SIG-M5 treated with dmso at 0.1 percent for 504 hours (cell line): Measurements from ENCODE around the gene ADGRB3.

ENCODE experiments used
- DNase-seq: peaks from one replicate; lab custom pipeline; 2025; ENCODE audit not compliant: unreplicated experiment; lab: John Stamatoyannopoulos, UW

ADGRB3 gene

DNA sequence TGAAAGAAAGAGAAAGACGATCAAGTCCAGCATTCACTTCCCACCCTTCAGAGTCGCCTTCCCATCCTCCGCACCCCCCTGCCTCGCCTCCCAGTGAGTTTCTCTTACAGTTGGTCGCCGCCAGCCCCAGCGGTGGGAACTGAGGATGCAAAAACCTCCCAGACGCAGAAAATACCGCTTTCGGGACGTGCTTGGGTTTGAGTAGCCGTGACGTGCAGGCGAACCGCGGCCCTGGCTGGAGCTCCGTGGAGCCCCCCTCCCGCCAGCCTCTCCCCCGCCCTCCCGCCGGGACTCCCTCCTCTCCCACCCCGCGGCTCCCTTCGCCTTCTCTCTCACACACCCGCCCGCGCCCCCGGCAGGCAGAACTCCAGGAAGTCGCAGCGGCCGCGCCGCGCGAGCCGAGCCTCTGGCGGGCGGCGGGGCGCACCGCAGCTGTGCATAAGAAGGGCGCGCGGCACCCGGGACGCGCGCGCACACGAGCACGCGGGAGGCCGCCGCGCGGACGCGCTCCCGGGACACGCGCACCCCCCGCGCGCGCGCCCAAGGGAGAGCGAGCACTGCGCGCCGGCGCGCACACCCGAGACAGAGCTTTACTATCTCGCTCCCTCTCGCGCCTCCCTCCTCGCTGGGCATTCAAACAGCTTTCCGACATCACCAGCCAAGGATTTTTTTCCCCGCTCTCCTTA lies at the start of gene ADGRB3:
Gene ADGRB3, plus strand, starts transcription at position 557 of the 686 bp plus-strand sequence. CDS start 3,394 bp downstream, outside the sequence.
- peak; percentile 63 for DNase-seq

DNA sequence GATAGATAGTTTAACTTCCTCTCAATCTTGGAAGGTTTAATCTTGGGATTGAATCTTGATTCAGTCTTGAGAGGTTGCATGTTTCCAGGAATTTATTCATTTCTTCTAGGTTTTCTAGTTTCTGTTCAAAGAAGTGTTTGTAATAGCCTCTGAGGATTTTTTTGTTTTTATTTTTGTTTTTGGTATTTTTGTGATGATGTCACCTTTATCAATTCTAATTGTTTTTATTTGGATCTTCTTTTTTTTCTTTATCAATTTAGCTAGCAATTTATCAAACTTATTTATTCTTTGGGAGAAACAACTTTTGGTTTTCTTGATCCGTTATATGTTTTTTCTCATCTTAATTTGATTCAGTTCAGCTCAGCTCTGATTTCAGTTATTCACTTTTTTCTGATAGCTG lies 41.5 kb upstream of the ADGRB3 start:
- no peak for DNase-seq

- DNase-seq, result no peak
Observed at GRCh38 chr6:68597642-68598041, 37.4 kb upstream of the ADGRB3 start.

GRCh38 chr6:68615938-68616337 lies 19.1 kb upstream of the ADGRB3 start:
- DNase-seq, result no peak

- no peak for DNase-seq
Observed at GRCh38 chr6:68625998-68626397, 9.1 kb upstream of the ADGRB3 start.

GRCh38 chr6:68628161-68628560 lies 6.9 kb upstream of the ADGRB3 start:
- DNase-seq, result no peak

DNA sequence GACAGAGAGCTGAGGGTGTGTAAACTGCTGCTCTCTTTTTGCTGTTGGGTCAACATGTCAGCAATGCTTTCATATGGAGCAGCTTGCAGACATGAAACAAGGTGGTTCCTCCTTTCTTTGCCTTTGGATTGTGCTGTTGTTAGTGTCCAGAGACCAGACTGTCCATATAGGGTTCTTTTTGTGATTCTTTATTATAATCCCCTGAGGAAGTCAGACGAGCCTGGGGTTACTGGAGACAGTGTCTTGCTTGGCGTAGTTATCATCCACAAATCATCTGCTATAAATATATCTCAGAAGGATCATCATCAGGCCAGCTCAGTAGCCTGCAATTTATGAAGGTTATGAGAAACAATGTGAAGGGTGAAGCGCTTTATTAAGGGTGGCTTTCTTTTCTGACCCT lies 2.3 kb upstream of the ADGRB3 start:
- DNase-seq, result no peak

GRCh38 chr6:68633281-68633971 lies 1.7 kb upstream of the ADGRB3 start:
- no peak for DNase-seq

- no peak for DNase-seq
Observed at GRCh38 chr6:68633972-68634725, 933 bp upstream of the ADGRB3 start.

- DNase-seq, result no peak
Observed at GRCh38 chr6:68635412-68635705, 277 bp downstream of the ADGRB3 start.

- DNase-seq, result no peak
Observed at GRCh38 chr6:68635706-68636513, 828 bp downstream of the ADGRB3 start.

DNA sequence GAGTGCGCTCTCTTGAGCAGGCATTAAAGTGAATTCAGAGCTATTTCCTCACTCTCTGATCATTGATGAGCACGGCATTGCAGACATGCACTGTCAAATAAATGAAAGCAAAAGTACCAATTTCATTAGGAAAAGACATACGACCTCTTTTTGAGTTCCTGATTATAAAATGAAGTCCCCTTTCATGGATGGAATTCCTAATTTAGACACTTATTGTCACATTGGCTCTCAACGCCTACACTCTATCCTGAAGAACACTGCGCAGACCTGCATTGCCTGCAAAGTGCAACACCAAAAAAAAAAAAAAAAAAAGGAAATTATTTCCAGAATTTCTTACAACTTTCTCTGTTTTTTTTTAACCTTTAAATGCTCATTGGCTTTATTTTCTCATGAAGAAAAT lies 1.6 kb downstream of the ADGRB3 start:
- no peak for DNase-seq

DNA sequence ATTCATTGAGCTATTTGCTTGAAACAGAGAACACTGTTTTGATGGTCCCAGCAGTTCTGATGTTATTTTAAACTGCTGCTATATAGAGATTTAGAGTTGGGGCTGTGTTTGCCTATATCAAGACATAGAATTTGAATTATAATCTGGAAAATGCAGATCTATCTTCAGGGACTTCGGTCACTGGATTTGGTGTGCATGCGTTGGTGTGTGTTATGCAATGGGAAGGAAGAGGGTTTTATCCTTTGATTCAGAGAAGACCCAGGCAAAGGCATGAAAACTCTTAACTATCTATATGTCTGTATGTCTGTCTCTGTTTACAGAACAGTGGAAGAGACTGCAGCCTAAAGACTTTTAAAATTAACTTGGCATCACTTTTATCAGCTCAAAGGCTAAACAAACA lies 2.0 kb downstream of the ADGRB3 start:
- no peak for DNase-seq

DNA sequence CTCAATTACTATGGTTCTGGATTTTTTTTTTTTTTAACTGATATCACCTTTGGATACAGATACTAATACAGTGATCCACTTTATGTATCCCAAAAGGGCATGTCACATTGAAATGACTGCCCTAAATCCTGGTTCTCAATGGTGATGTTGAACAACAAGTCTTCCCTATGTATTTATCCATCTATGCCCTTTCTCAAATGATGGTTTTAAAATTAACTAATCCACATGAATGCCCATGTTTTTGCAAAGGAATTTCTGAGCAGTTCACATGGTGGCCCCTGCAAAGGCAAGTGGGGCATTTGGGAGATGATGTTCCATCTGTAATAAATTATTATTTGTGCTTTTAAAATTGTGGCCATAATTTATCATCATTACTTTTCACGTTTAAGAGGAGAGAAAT lies 2.7 kb downstream of the ADGRB3 start:
- DNase-seq, result no peak

DNA sequence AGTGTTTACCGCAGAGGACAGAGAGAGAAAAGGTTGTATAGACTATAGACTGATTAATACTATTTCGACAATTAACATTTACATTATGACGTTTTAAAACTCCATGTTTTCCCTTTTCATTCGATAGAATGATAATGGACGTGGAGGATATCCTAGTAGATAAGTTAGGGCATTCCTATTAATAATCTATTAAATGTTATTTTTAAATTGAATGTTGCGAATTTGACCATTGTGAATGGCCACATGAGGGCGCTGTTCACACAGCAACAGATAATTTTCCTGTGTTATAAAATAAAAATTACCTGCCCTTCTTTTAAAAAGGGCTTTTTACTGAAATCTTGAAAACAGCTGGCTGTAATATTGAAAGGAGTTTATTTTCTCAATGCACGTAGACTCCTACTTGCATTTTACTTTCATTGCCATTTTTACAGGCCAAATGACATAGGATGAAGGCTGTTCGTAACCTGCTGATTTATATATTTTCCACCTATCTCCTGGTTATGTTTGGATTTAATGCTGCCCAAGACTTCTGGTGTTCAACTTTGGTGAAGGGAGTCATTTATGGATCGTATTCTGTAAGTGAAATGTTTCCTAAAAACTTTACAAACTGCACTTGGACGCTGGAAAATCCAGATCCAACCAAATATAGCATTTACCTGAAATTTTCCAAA lies 3.3 kb downstream of the ADGRB3 start:
- peak; percentile 3 for DNase-seq

DNA sequence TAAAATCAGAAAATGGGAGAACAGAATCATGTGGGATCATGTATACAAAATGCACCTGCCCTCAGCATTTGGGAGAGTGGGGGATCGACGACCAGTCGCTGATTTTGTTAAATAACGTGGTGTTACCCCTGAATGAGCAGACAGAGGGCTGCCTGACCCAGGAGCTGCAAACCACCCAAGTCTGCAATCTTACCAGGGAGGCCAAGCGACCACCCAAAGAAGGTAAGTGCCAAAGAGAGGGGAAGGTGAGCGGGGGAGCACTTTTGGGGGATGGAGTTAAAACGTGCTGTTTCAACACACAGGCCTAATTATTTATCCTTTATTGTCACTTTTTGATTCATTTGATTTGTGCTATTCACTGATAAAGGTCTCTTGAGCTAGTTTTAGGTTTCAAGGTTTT lies 4.1 kb downstream of the ADGRB3 start:
- no peak for DNase-seq

GRCh38 chr6:68639826-68640490 lies 4.9 kb downstream of the ADGRB3 start:
- no peak for DNase-seq

- DNase-seq, result no peak
Observed at GRCh38 chr6:68640491-68640835, 5.4 kb downstream of the ADGRB3 start.

DNA sequence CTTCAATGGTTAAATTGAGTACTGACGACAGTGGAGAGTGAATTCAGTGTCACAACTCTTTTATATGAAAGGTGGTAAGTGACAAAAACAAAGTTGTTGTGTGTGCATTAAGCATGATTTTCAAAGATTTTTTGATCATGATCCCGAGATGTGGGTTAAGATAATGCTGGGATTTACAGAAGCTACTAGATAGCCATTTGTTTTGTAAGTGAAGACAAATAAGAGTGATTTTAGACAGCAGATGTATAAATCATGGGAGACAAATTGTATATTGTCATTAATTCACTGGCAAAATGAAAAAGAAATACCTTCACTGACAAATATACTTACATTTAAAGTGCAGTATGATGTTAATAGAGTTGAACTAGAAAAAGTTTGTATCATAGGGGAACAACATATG lies 6.1 kb downstream of the ADGRB3 start:
- DNase-seq, result no peak

GRCh38 chr6:68642081-68642480 lies 7.0 kb downstream of the ADGRB3 start:
- DNase-seq, result no peak
